NCI-H146 (cell line): ENCODE results near the gene MRNIP.

Source experiments
- DNase-seq: peaks from one replicate; lab custom pipeline; 2025; lab: John Stamatoyannopoulos, UW

MRNIP gene

DNA sequence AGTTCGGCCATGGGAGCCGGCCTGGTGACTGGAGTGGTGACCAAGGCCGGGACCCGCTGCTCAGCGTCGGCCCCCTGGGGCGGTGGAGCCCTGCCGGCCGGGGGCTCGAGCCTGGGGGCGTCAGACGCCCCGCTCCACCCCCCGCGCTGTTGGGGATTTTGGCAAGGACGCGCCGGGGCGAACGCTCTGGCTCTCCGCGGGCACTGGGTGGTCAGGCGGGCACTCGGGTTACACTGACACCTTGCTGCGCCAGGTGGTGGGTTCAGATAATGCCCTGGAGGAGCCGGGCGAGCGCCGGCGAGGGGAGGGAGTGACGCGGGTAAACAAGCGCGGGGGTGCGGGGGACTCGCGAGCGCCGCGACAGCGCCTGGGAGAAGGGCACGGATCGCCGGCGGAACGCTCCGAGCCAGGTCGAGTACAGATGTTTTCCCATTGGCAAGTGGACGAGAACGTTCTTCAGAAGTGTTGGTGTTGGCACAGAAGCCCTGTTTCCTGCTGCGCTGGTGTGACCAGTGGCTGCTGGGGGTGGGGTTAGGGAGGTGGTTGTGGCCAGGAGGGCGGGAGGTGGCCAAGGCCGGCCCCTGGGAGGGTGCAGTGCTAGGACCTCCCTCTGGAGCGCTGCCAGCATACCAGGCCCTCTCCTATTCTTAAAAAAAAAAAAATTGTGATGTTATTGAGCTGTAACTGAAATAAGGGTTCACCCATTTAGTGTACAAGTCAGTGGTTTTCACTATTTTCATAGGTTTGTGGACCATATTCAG lies 37.1 kb downstream of the MRNIP start:
- peak; percentile 82 for DNase-seq

DNA sequence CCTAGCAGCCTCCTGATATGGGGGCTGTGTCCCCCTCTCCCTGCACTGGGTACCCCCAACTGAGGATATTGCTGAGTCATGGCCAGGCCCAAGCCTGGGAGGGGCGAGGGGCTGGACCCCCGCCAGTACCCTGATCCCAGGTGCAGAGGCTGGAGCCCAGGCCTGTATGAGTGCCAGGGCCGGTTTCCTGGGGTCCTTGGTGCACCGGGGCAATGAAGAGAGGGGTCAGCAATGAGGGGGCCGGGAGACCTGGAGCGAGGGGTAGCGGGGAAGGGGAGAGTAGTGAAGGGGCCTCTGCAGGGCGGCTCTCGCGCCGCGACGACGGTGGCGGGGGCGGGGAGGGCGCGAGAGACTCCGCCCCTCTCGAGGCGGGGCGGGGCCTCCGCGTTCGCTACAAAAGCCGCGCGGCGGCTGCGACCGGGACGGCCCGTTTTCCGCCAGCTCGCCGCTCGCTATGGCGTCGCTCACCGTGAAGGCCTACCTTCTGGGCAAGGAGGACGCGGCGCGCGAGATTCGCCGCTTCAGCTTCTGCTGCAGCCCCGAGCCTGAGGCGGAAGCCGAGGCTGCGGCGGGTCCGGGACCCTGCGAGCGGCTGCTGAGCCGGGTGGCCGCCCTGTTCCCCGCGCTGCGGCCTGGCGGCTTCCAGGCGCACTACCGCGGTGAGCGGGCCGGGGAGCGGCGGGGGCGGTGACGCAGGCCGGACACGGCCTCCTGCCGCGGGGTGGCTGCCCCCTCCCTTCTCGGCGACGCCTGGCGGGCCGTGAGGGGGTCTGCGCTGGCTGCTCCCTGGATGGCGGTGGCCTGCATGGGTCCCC lies 37.9 kb downstream of the MRNIP start, which contains the start of gene SQSTM1:
Gene SQSTM1, plus strand, starts transcription at position 423 of the 815 bp plus-strand sequence. Its CDS starts 32 bp downstream, at position 455.
- peak; percentile 61 for DNase-seq

DNA sequence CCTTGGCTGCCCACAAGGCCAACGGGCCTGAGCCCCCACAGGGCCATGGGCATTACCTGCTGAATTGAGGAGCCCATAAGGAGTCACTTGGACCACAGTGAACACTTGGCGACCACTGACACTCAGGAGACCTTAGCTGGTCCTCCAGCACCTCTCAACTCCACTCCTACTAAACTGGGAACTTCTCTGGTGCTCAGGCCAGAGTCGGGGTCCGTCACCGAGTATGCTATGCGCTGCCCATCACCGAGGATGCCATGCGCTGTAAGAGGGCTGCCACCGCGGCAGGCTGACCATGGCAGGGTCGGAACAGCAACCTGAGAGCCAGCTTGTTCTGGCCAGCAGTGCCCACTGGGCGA lies 38.5 kb downstream of the MRNIP start:
- no peak for DNase-seq

DNA sequence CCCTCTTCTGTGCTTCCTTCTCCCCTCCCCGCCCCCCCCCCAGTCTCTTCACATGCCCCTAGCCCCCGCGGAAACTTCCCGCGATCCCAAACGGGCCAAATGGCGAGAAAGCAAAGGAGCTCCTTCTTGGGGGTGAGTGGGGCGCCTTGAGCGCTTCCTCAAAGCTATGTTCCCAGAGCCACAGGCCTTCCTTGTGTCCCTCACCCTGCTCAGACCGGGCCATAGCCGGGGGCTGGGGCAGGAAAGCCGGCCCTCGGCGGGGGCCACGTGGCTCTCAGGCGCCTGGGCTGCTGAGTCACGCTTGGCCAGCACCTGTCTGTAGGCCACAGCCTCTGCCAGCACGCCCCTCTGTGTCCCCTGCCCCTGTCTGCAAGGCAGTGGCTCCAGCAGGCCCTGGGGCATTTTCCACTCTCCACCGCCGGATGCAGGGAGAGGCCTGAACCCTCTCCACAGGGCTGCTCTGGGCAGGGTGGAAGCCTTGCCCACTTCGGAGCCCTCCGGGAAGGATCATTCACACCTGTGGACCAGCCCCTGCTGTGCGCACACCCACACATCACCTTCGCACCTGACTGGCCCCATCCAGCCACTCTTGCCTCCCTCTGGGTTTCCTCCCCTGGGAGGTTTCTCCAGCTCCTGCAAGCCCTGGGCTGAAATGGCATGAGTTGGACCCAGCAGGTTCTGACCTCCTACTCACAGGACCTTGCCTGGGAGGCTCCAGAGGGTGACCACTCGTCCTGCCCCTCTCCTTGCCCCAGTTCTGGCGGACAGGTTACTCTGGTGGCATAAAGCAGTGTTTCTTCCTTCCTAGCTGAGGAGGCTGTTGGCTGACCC lies 39.1 kb downstream of the MRNIP start:
- DNase-seq, result peak; percentile 88

DNA sequence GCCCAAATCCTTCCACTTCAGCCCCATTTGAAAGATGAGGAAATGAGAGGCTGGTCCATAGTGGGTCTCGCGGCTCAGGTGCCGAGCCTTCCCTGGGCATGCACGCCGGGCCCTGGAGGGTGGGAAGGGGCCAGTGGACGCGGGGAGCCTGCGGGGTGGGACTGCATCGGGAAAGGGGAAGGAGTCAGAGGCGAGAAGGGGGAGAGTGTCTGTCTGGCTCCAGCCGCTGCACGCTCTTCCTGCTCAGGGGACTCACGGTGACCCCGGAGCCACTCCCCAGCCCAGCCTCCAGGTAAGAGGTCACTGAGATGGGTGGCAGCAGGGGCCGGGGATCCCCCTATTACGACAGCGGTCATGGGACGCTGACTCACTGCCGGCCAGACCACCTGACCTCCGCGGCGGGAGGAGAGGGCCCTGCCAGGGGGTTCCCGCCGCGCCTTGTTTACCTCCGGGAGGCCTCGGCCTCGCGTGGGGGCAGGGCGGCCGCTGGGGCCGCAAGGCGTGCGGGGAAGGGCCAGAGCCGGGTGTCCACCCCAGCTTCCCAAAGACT lies 39.8 kb downstream of the MRNIP start:
- DNase-seq, result peak; percentile 83

DNA sequence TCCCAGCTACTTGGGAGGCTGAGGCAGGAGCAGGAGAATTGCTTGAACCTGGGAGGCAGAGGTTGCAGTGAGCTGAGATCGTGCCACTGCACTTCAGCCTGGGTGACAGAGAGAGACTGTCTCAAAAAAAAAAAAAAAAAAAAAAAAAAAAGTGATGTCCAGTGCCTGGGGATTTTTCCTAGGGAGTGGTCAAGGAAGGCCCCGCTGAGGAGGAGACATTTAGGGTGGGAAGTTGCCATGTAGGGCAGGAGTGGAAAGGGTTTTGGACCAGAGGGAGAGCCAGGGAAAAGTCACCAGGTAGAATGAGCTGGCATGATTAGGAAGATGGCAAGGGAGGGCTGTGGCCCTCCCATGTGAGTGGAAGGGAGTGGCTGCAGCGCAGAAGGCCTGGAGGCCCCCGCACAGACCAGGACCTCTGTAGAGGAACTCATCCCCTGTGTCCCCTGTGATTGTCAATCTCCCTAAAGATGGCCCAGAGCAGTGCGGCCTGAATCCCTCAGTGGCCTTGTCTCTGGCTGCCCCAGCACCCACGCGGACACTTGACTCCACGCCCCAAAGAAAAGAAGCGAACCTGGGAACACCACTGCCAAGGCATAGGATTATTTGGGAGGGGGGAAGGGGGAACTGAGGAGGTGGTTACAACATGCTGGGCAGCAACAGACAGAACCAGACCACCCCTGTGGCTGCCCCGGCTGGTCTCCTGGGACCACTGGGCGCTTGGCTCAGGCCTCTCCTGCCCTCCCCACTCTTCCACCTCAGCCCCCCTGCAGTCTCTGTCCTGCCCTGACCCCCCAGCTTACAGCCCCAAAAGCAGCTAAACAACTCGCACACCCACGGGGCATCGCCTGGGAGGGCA lies 40.5 kb downstream of the MRNIP start:
- no peak for DNase-seq

DNA sequence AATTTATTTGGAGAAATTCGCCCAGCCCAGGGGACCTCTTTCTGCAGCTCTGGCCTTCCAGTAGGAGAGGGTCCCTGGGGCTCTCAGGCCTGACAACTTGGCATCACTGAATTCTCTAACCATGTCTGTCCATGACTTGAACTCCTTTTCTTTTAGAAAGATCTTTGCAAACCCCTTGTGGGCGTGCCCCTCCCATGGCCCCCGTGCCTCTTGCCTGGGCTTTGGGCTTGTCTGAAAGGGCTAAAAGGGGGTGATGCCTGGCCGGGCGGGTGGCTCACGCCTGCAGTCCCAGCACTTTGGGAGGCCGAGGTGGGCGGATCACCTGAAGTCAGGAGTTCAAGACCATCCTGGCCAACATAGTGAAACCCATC lies 41.2 kb downstream of the MRNIP start:
- no peak for DNase-seq

DNA sequence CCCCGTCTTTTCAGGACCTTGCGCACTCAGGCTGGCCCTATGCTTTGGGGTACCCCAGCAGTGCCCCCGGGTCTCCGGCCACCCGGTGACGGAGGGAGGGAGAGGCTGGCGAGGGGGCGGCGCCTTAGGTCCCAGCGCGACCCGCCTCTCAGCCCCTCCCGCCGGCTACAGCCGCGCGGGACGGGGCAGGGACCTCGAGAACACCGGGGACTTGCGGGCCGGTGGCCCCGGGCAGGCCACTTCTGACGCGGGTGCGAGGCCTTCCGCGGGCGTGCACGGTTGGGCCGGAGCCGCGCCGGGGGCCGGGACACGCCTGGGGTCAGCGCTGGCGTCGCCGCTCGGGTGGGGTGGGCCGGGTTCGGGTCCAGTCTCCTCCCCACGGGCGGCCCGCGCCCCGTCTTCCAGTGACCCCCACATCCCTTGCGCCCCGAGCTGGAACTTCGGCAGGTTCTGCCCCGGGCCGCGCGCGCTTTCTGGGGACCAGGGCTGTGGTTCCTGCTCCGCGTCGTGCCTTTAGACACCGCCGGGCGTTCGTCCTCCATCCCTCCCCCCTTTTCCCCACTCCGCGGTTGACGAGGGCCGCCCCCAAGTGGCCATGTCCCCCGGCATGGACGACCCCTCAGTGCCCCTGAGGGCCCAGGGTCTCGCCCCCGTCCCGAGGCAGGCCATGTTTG lies 41.7 kb downstream of the MRNIP start:
- DNase-seq, result no peak

DNA sequence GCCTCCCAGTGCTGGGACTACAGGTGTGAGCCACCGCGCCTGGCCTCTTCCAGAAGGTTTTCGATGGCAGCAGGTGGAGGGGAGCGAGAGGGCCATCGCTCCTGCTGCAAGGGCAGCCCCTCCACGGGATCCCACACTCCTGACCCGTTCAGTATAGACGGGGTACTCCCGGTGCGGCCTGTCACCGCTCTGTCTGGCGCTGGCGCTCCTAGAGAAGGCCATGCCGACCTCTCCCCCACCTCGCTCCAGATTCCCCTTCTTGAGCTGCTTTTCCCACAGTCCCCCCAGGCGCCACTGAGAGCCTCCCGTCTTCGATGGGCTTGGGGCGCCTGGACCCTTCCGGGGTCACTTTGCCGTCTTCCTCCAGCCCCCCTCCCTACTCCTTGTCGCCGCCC lies 42.2 kb downstream of the MRNIP start:
- DNase-seq, result no peak

DNA sequence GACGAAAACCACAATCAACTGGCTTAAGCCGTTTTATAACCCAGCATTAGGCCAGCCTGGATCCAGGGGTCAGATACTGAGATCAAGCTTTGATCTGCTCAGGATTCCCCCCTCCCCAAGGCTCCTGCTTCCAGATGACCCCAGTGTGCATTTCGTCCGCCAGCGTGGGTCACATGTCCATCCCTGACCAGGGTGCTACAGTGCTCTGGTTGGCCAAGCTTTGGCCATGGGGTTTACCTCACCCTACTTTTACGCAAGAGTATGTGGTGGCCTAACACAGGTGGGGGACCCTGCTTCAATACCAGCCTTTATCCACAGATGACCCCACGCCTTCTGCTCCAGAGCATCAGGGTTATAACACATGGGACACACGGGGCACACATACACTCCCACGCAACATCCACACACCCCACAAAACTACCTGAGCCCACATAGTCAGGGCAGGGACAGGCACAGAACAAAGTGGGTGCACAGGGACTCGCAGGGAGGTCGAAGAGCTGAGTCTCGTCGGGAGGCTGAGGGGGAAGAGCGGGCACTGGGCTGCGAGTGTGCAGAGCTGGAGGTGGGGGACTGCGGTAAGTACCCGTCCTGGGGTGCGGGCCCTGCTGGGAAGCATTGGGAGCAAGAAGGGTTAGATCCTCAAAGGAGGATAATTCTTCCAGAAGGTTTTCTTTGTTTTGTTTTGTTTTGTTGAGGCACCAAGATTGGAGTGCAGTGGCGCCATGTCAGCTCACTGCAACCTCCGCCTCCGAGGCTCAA lies 42.9 kb downstream of the MRNIP start:
- DNase-seq, result no peak

DNA sequence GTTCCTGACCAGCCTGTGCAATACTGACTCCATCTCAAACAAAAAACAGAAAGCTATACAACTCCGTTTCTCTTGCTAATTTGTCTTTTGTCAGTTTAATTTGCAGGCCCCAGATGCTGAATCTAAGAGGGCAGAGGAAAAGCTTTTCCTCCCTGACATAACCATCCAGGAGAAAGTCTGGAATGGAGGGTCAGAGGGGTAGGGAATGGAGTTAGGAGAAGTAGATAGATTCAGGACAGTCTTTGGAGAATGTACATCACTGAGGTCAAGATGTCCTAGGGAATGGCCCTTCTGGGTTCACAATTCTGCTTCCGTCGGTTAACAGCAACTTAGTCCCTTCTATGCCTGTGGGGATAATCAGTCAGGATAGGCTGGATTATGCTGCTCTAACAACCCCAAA lies 44.5 kb downstream of the MRNIP start:
- DNase-seq, result no peak

DNA sequence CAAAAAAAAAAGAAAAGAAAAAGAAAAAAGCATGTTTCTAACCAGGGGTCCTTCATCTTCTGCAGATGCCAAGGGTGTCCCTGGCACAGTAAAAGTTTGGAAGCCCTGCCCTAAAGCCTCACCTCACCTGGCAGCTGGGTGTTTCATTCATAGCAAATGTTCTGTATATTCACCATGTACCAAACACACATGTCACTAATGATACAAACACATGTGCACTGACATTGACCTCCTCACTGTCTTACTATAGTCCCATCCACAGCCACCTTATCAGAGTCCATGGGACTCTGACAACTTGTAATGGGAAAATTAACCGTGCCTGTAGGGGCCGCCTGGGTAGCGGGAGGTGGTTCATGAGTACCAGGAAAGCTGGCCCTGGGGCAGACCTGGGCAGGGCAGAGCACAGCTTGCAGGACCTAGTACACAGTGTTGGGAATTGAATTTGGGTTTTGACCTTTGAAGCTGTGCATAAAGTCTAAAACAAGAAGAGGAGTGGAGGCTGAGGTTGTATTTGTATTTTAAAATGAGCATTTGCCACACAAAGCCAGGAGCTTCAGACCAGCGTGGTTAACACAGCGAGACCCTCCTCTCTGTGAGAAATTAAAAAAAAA lies 45.5 kb downstream of the MRNIP start:
- no peak for DNase-seq

DNA sequence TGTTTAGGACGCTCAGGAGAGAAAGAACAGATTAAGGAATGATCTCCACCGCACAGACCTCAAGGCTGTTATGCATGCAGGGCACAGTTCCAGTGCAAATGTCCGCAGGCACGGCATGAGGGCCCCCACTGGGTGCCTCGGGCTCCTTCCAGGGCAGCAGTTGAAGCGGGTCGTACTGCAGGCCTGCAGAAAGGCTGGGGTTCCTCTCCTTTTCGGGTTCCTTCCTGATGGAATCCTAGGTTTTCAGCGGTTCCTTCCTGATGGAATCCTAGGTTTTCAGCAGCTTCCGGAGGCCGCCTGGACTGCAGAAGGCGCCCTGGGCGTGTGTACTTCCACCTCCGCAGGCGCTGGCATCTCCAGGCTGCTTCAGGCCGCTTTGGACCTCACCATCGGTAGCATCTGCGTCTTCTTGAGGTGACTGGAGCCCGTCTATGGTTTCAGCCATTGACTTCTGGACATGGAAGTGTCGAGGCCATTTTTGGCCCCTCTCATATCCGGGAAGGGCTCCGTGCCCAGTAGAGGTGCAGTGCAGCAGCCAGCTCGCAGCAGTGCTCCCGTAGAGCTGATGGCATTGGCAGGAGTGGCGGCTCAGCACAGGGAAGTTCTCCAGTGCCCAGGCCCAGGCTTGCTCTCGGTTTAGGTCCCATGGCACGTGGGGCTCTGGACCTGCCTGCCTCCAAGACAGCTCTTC lies 46.3 kb downstream of the MRNIP start:
- no peak for DNase-seq

DNA sequence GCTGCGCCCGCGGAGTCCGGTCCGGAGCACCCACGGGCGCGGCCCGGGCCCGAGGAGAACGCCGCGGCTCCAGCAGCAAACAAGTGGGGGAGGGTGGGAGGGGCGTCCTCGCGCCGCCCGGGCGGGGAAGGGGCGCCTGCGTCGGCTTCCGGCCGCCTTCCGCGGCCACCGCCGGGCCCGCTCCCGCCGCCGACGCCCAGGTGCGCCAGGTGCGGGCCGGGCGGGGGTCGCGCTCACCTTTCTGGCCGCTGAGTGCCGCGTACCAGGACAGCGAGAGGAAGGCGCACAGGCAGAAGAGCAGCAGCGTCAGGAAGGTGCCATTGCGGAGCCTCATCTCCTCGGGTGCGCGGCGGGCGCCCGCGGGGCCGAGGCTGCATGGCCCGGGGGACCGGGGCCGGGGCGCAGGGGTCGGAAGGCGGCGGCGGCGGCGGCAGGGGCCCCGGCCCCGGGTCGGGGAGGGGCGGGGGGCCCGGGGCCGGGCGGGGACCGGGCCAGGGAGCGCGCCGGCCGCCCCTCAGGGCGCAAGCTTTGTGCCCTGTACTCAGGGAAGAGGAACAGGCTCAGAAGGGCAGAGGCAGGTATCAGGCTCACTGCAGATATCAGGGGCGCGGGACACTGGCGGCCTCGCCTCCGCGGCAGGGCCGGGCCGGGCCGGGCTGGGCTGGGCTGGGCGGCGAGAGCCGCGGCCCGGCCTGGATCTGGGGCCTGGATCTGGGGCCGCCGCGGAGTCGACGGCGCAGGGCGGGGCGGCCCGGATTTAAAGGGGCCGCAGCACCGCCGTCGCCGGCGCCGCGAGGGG lies 52.2 kb downstream of the MRNIP start, which contains the start of gene MGAT4B:
Gene MGAT4B, minus strand, starts transcription at position 617 of the 799 bp plus-strand sequence. Its CDS starts 283 bp downstream, at position 334.
- DNase-seq, result peak; percentile 70

DNA sequence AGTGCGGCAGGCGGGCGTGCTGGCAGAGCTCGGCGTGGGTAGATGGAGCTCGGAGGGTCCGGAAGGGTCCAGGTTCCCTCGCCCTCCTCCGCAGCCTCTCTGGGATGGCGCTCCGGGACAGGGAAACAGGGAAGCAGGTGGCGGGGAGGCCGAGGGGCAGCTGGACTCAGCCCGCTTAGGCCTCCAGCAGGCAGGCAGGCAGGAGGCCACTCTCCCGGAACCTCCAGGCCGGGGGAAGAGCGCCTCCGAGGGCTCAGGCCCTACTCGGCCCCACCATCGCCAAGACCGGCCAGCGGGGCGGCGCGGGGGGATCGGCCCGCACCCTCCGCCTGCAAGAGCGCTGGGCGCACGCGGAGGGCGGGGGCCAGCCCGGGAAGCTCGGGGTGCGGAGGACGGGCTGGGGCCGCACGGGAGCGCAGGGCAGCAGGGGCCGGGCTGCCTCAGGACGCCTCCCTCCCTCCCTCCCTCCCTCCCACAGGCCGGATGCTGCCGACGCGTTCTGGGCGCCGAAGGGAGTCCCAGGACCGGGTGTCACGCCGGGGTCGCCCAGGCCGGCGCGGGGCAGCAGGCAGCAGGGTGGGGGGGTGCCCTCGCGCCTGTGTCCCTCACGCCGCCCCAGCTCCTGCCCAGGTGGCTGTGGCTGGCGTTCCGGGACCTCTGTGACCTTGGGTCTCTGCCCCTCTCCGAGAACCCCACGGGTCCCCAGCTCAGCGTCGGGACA lies 52.9 kb downstream of the MRNIP start:
- peak; percentile 43 for DNase-seq

DNA sequence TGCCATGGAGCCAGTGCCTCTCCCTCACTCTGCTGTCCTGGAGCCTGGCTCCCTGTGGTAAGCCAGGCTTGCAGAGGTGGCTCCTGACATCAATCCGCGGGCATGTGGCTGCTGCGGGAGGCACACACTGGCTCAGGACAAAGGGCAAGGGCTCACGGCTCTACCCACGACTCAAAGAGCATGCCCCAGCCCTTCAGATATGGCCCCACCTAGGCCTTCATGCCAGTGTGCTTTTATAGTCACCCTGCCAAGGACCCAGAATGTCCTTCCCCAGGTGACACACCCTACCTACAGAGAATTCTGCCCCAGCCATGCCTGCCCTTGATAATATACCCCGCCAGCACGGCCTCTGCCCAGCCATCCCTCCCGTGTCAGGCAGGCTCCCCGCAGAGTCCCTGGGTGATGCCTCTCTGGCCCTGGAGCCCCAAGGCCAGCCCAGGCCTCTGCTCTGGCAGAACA lies 53.5 kb downstream of the MRNIP start:
- DNase-seq, result no peak

DNA sequence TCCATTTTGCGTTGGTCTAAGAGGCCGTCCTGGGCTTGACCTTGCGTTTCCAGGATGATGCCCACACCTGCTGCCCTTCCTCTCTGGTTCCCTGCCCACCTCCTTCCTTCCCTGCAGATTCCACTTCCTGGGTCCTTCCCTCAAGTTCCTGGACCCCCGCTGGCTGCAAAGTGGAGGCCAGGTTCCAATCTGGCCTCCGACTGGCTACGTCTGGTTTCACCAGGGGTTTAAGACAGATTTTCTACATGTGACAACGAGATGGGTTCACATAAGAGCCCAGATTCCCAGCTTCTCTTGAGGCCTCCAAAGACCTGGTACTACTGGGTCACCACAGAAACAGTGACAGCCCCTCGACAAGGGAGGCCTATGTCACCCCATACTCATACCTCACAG lies 54.1 kb downstream of the MRNIP start:
- DNase-seq, result no peak
